ENCODE data around the gene KRTAP5-8.

The KRTAP5-8 gene

DNA sequence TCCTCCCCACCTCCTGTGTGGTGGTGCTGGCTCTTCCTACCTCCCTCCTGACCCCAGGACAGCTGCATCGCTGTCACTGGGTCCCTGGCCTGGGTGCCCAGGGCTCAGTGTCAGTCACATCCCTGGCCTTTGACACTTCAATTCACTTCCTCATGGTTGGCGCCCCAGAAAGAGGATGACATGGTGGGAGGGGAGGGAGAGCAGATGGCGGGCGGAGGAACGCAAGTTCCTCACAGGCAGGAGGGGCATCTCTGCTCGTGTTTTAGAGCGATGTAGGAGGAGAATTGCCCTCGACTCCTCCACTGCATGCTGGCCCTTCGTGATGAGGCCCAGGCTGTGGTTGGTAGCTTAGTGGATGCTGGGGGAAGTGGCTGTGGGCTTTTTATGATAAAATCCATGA is 45.9 kb upstream of the KRTAP5-8 start:
- no peak overlapping the region for H3K4me3 ChIP-seq (ENCODE audit: low read depth, low read length)
- CTCF ChIA-PET = no interaction called here
- POLR2A ChIA-PET = no interaction called here
- DNase-seq (ENCODE audit: low read depth, low spot score) = no peak
- TF ChIP-seq, protein P1, sequence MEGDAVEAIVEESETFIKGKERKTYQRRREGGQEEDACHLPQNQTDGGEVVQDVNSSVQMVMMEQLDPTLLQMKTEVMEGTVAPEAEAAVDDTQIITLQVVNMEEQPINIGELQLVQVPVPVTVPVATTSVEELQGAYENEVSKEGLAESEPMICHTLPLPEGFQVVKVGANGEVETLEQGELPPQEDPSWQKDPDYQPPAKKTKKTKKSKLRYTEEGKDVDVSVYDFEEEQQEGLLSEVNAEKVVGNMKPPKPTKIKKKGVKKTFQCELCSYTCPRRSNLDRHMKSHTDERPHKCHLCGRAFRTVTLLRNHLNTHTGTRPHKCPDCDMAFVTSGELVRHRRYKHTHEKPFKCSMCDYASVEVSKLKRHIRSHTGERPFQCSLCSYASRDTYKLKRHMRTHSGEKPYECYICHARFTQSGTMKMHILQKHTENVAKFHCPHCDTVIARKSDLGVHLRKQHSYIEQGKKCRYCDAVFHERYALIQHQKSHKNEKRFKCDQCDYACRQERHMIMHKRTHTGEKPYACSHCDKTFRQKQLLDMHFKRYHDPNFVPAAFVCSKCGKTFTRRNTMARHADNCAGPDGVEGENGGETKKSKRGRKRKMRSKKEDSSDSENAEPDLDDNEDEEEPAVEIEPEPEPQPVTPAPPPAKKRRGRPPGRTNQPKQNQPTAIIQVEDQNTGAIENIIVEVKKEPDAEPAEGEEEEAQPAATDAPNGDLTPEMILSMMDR (IDR thresholded peaks at IDR 0.05; ENCODE audit: insufficient read depth, low read length, missing control alignments) = no peak

DNA sequence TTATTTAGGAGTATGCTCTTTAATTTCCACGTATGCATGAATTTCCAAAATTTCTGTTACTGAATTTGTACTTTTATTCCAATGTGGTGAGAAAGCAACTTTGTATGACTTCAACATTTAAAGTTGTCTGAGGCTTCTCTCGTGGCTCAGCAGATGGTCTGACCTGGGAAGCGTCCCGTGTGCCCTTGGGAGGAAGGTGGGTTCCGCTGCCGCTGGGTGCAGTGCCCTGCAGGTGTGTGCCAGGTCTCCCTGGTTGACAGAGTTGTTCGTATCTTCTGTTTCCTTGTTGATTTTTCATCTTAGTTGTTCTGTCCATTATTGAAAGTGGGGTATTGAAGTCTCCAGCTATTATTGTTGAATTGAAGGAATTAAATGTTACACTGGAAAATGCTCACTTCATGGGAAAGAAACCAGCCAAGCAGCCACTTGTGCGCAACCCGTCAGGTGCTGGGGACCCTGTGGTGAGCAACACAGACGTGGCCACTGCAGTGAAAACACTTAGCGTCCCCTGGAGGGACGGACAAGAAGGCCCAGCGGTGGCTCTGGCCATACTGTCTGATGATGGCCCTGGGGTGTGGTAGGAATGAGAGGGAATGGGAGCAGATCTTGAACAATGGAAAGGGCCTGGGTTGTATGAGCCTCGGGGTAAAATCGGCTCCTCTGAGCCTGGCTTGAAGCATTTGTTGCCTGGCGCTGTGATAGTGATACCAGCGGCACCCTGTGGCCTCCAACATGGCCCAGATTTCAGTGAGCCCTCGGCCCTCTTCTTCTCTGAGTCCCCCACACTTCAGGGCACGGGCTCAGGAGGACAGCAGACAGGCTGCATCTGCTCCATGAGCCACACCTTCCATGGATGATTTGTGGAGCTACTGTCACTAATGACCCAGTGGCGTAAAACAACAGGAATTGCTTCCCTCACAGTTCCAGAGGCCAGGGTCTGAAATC is 42.3 kb upstream of the KRTAP5-8 start:
- CTCF ChIA-PET = no interaction called here
- H3K4me3 ChIP-seq (ENCODE audit: low read depth, low read length) = no peak overlapping the region
- DNase-seq (ENCODE audit: low read depth, low spot score) = no peak
- POLR2A ChIA-PET = no interaction called here
- TF ChIP-seq, protein P1 (IDR thresholded peaks at IDR 0.05; ENCODE audit: insufficient read depth, low read length, missing control alignments) = no peak

DNA sequence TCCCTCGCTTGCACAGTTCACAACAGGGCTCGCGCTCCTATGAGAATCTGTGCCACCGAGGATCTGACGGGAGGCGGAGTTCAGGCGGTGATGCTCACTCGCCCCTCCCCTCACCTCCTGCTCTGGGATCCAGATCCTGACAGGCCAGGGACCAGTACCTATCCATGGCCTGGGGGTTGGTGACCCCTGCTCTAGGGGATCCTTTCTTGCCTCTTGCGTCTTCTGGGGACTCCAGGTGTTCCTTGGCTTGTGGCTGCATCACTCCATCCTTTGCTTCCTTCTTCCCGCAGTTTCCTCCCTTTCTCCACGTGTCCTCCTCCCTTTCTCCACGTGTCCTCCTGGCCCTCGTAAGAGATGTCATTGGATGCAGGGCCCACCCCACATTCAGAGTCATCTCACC is 41.4 kb upstream of the KRTAP5-8 start:
- POLR2A ChIA-PET = no interaction called here
- CTCF ChIA-PET = no interaction called here
- no peak for DNase-seq (ENCODE audit: low read depth, low spot score)
- H3K4me3 ChIP-seq (ENCODE audit: low read depth, low read length) = no peak overlapping the region
- TF ChIP-seq, protein P1 (IDR thresholded peaks at IDR 0.05; ENCODE audit: insufficient read depth, low read length, missing control alignments) = no peak

DNA sequence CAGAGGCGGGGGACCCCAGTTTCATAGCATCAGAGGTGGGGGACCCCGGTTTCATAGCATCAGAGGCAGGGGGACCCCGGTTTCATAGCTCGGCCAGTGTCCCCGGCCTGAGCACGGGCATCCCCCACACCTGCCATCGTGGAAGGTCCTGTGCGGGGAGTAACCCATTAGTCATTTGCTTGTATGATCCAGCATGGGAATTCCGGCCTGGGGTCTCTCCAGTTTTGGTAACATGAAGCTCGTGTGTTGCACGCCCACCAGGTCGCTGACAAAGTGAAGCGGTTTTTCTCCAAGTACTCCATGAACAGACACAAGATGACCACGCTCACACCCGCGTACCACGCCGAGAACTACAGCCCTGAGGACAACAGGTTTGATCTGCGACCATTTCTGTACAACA is 39.7 kb upstream of the KRTAP5-8 start:
- no peak overlapping the region for H3K4me3 ChIP-seq (ENCODE audit: low read depth, low read length)
- CTCF ChIA-PET = no interaction called here
- DNase-seq (ENCODE audit: low read depth, low spot score) = no peak
- POLR2A ChIA-PET = no interaction called here
- TF ChIP-seq, protein P1 (IDR thresholded peaks at IDR 0.05; ENCODE audit: insufficient read depth, low read length, missing control alignments) = no peak

DNA sequence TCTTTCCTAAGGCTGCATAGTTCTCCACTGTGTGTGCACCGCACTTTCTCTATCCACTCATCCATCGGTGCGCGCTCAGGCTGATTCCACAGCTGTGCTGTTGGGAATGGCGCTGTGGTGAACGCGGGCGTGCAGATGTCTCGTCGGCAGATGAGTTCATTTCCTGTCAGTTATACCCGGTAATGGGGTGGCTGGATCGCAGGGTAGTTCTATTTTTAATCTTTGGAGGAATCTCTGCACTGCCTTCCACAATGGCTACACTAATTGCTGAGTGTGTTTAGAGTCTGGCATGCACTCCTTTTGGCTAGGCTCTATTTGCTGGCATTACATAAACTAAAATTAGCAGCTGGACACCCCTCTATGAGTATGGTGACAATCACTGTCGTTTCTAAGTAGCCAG is 38.7 kb upstream of the KRTAP5-8 start:
- H3K4me3 ChIP-seq (ENCODE audit: low read depth, low read length) = no peak overlapping the region
- POLR2A ChIA-PET = no interaction called here
- CTCF ChIA-PET = no interaction called here
- DNase-seq (ENCODE audit: low read depth, low spot score) = no peak
- TF ChIP-seq, protein P1 (IDR thresholded peaks at IDR 0.05; ENCODE audit: insufficient read depth, low read length, missing control alignments) = no peak

DNA sequence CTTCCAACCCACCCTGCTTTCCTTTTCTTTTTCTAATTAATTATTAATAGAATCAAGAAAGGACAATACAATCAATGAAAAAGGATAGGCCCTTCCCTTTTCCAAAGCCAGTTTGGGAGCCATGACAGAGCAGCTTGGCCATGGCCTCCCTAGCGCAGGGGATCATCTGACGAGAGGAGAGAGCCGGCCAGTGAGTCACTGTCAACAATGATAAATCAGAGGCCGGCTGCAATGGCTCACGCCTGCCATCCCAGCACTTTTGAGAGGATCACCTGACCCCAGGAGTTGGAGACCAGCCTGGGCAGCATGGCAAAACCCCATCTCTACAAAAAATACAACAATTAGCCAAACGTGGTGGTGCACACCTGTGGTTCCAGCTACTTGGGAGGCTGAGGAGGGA is 38.3 kb upstream of the KRTAP5-8 start:
- no peak overlapping the region for H3K4me3 ChIP-seq (ENCODE audit: low read depth, low read length)
- ChIA-PET POLR2A (no interaction called here), CTCF (no interaction called here)
- TF ChIP-seq, protein P1 (IDR thresholded peaks at IDR 0.05; ENCODE audit: insufficient read depth, low read length, missing control alignments) = no peak
- DNase-seq (ENCODE audit: low read depth, low spot score) = no peak
